H1 (cell line): Measurements from ENCODE around the gene NARS2. TPM values are rescaled to one million over a fixed set of nuclear protein-coding genes. Genes with fewer than 3 reads are reported as not detected.

Experiments
- CTCF ChIA-PET: fragments of 300-600 bp; sonication (Branson Sonifier 250); formaldehyde crosslinking; loops from one replicate; lab custom pipeline; 2021; ENCODE audit not compliant: partially characterized antibody; lab: Charles Lee
- POLR2A ChIA-PET: fragments of 300-600 bp; sonication (Branson Sonifier 250); formaldehyde crosslinking; loops from one replicate; lab custom pipeline; 2021; ENCODE audit warnings: inconsistent platforms; ENCODE audit not compliant: partially characterized antibody; lab: Charles Lee
- DNase-seq, 2 experiments: peaks; one replicate each; pipeline versions ENCODE4 v3.0.0 to v3.0.0-alpha.2; 2010 to 2022; ENCODE audit warnings: low spot score in 2 of 2, low read depth in 1 of 2, mixed read lengths in 1 of 2
- FAIRE-seq: peaks from 2 replicates; lab custom pipeline; 2011; peaks lifted over from hg19 to GRCh38; lab: Jason Lieb, UNC
- H2AFZ ChIP-seq: 2 replicates; pipeline ENCODE4 v1.8.1; 2012; ENCODE audit warnings: low read length, inconsistent platforms
- H2AK5ac ChIP-seq: 2 replicates; pipeline ENCODE4 v1.6.1; 2013; ENCODE audit warnings: low read depth, low read length
- H2BK120ac ChIP-seq: replicated peaks from 2 replicates; pipeline ENCODE3; 2013; ENCODE audit warnings: low read depth, low read length, inconsistent platforms
- H2BK12ac ChIP-seq: 2 replicates; pipeline ENCODE4 v1.6.1; 2013; ENCODE audit warnings: low read depth, low read length
- H2BK15ac ChIP-seq: 2 replicates; pipeline ENCODE4 v1.6.1; 2013; ENCODE audit warnings: low read length
- H2BK20ac ChIP-seq: 2 replicates; pipeline ENCODE4 v1.6.1; 2013; ENCODE audit warnings: low read length
- H2BK5ac ChIP-seq: 2 replicates; pipeline ENCODE4 v1.6.1; 2013; ENCODE audit warnings: low read depth, low read length
- H3K14ac ChIP-seq: 2 replicates; pipeline ENCODE4 v1.6.1; 2013; ENCODE audit warnings: inconsistent platforms; ENCODE audit not compliant: insufficient read length
- H3K18ac ChIP-seq: 2 replicates; pipeline ENCODE4 v1.6.1; 2013; ENCODE audit warnings: low read length; ENCODE audit errors: extremely low read depth
- H3K23ac ChIP-seq: 2 replicates; pipeline ENCODE4 v1.6.1; 2013; ENCODE audit warnings: inconsistent platforms; ENCODE audit not compliant: insufficient read length
- H3K23me2 ChIP-seq: 2 replicates; pipeline ENCODE4 v1.6.1; 2013; ENCODE audit warnings: low read depth, low read length
- H3K27ac ChIP-seq: 2 replicates; pipeline ENCODE4 v1.6.1; 2011; ENCODE audit warnings: low read depth, low read length, inconsistent platforms
- H3K27me3 ChIP-seq, 4 experiments: replicated peaks in 1 of 4; 1 replicate in 1 of 4; 2 replicates in 3 of 4; pipeline versions ENCODE4 v1.6.1 to v1.8.1; 2011 to 2013; ENCODE audit warnings: low read length in 3 of 4, mild to moderate bottlenecking in 3 of 4, inconsistent platforms in 2 of 4, mixed read lengths in 2 of 4, moderate library complexity in 1 of 4; ENCODE audit not compliant: control insufficient read depth in 3 of 4, insufficient read depth in 3 of 4; ENCODE audit errors: extremely low read depth in 1 of 4
- H3K36me3 ChIP-seq, 4 experiments: 2 replicates each; pipeline versions ENCODE4 v1.6.1 to v1.8.1; 2011 to 2013; ENCODE audit warnings: mild to moderate bottlenecking in 4 of 4, low read length in 3 of 4, moderate library complexity in 2 of 4, control low read depth in 1 of 4, inconsistent platforms in 1 of 4; ENCODE audit not compliant: insufficient read depth in 4 of 4, control insufficient read depth in 2 of 4
- H3K4ac ChIP-seq: replicated peaks from 2 replicates; pipeline ENCODE3; 2013; ENCODE audit warnings: low read length, low read depth, mixed read lengths, inconsistent platforms; ENCODE audit not compliant: insufficient read length
- H3K4me1 ChIP-seq, 4 experiments: replicated peaks in 1 of 4; 1 replicate in 1 of 4; 2 replicates in 3 of 4; pipeline versions ENCODE4 v1.6.1 to v1.8.1; 2011 to 2013; ENCODE audit warnings: low read length in 3 of 4, inconsistent platforms in 2 of 4, mixed read lengths in 1 of 4; ENCODE audit not compliant: insufficient read depth in 4 of 4, control insufficient read depth in 3 of 4
- H3K4me2 ChIP-seq, 2 experiments: 2 replicates each; pipeline versions ENCODE4 v1.6.1 to v1.8.1; 2011 to 2013; ENCODE audit warnings: low read depth in 2 of 2, low read length in 2 of 2, control low read depth in 1 of 2, inconsistent platforms in 1 of 2, mild to moderate bottlenecking in 1 of 2; ENCODE audit not compliant: insufficient read depth in 1 of 2
- H3K4me3 ChIP-seq, 4 experiments: fragments of 200-600, 300-600 bp in 1 of 4; sonication (generic), shearing (Covaris generic), sonication (Bioruptor Twin) in 1 of 4; 2 replicates each; pipeline versions ENCODE4 v1.5.1 to v1.8.1; 2011 to 2016; ENCODE audit warnings: low read length in 4 of 4, low read depth in 3 of 4, control low read depth in 2 of 4, inconsistent platforms in 2 of 4, mild to moderate bottlenecking in 2 of 4, mixed read lengths in 1 of 4, moderate library complexity in 1 of 4; ENCODE audit not compliant: insufficient read depth in 2 of 4; ENCODE audit errors: extremely low read depth in 1 of 4
- H3K56ac ChIP-seq: replicated peaks from 2 replicates; pipeline ENCODE3; 2013; ENCODE audit warnings: low read depth, mild to moderate bottlenecking, mixed read lengths, low read length, inconsistent platforms; ENCODE audit not compliant: insufficient read length
- H3K79me1 ChIP-seq: 2 replicates; pipeline ENCODE4 v1.6.1; 2013; ENCODE audit warnings: low read depth, low read length, control low read depth
- H3K79me2 ChIP-seq, 2 experiments: 2 replicates each; pipeline versions ENCODE4 v1.6.1 to v1.8.1; 2012 to 2013; ENCODE audit warnings: low read length in 2 of 2, mild to moderate bottlenecking in 2 of 2, inconsistent platforms in 1 of 2; ENCODE audit not compliant: insufficient read depth in 2 of 2, control insufficient read depth in 1 of 2
- H3K9ac ChIP-seq, 4 experiments: replicated peaks in 1 of 4; 1 replicate in 1 of 4; 2 replicates in 3 of 4; pipeline versions ENCODE4 v1.6.1 to v1.8.1; 2011 to 2013; ENCODE audit warnings: low read depth in 3 of 4, low read length in 3 of 4, control low read depth in 2 of 4, mild to moderate bottlenecking in 2 of 4, moderate library complexity in 2 of 4, inconsistent platforms in 1 of 4; ENCODE audit errors: extremely low read depth in 1 of 4
- H3K9me3 ChIP-seq, 2 experiments: 2 replicates each; pipeline versions ENCODE4 v1.6.1 to v1.8.1; 2012 to 2013; ENCODE audit warnings: mild to moderate bottlenecking in 2 of 2, moderate library complexity in 2 of 2, control low read depth in 1 of 2, inconsistent platforms in 1 of 2, low read depth in 1 of 2, low read length in 1 of 2, mixed read lengths in 1 of 2; ENCODE audit not compliant: insufficient read depth in 2 of 2
- H4K20me1 ChIP-seq, 2 experiments: replicated peaks in 1 of 2; 2 replicates each; pipeline versions ENCODE3 to v1.8.1; 2011 to 2013; ENCODE audit warnings: inconsistent platforms in 2 of 2, low read length in 2 of 2, mild to moderate bottlenecking in 1 of 2; ENCODE audit not compliant: insufficient read depth in 2 of 2, control insufficient read depth in 1 of 2
- H4K5ac ChIP-seq: 2 replicates; pipeline ENCODE4 v1.6.1; 2013; ENCODE audit warnings: low read length, low read depth, mixed read lengths, inconsistent platforms; ENCODE audit not compliant: insufficient read length
- H4K8ac ChIP-seq: 2 replicates; pipeline ENCODE4 v1.8.0; 2013; ENCODE audit warnings: mild to moderate bottlenecking, moderate library complexity, low read length, inconsistent platforms; ENCODE audit not compliant: insufficient read depth; ENCODE audit errors: extremely low read depth
- H4K91ac ChIP-seq: replicated peaks from 2 replicates; pipeline ENCODE3; 2013; ENCODE audit warnings: low read length, mixed read lengths, inconsistent platforms; ENCODE audit not compliant: insufficient read length
- BCL11A ChIP-seq, 2 experiments: IDR thresholded peaks; one replicate each; pipeline ENCODE4 v1.6.1; 2011; ENCODE audit warnings: low read depth in 2 of 2, low read length in 2 of 2, mild to moderate bottlenecking in 2 of 2
- CEBPB ChIP-seq: IDR thresholded peaks from 2 replicates; pipeline ENCODE4 v1.6.1; 2012; ENCODE audit warnings: low read depth, low read length
- EZH2 ChIP-seq: fragments of 200-600 bp; sonication (generic); IDR thresholded peaks from 2 replicates; pipeline ENCODE4 v1.7.1; 2012; ENCODE audit warnings: low read depth, mild to moderate bottlenecking, moderate library complexity, low read length, inconsistent platforms; ENCODE audit not compliant: severe bottlenecking
- HDAC2 ChIP-seq, 2 experiments: fragments of 300-600 bp in 1 of 2; sonication (generic) in 1 of 2; IDR thresholded peaks; 2 replicates each; pipeline ENCODE4 v1.6.1; 2011 to 2012; ENCODE audit warnings: low read depth in 2 of 2, low read length in 2 of 2, mild to moderate bottlenecking in 2 of 2, moderate library complexity in 2 of 2, borderline replicate concordance in 1 of 2, inconsistent platforms in 1 of 2
- PHF8 ChIP-seq: fragments of 200-600 bp; sonication (generic); conservative IDR thresholded peaks from 2 replicates; pipeline ENCODE4 v1.7.1; 2012; ENCODE audit warnings: low read depth, mild to moderate bottlenecking, inconsistent platforms, low read length, moderate library complexity
- POU5F1 ChIP-seq: IDR thresholded peaks from 2 replicates; pipeline ENCODE4 v1.6.1; 2011; ENCODE audit warnings: low read depth, mild to moderate bottlenecking, low read length, moderate library complexity
- RAD21 ChIP-seq, 2 experiments: IDR thresholded peaks in 1 of 2; conservative IDR thresholded peaks in 1 of 2; 2 replicates each; pipeline ENCODE4 v1.6.1; 2011; ENCODE audit warnings: low read depth in 2 of 2, low read length in 2 of 2, improper control_type of control experiment in 1 of 2, inconsistent platforms in 1 of 2, mild to moderate bottlenecking in 1 of 2, moderate library complexity in 1 of 2
- RXRA ChIP-seq: IDR thresholded peaks from 2 replicates; pipeline ENCODE4 v1.6.1; 2011; ENCODE audit warnings: low read depth, mild to moderate bottlenecking, low read length, moderate library complexity; ENCODE audit not compliant: insufficient read depth
- SP2 ChIP-seq: IDR thresholded peaks from 2 replicates; pipeline ENCODE4 v1.6.1; 2012; ENCODE audit warnings: mild to moderate bottlenecking, low read length, inconsistent platforms
- YY1 ChIP-seq: IDR thresholded peaks from 2 replicates; pipeline ENCODE4 v1.6.1; 2011; ENCODE audit warnings: low read depth, mild to moderate bottlenecking, low read length
- WGBS, 2 experiments: shearing (Covaris generic) in 1 of 2; methylation state at CpG; one replicate each; pipeline versions ENCODE4 v1.1.6 to v1.1.7; 2013 to 2015; ENCODE audit warnings: low lambda C conversion rate in 2 of 2, mixed read lengths in 2 of 2, inconsistent platforms in 1 of 2, low coverage in 1 of 2, missing lambda C conversion rate in 1 of 2; ENCODE audit not compliant: insufficient replicate concordance in 2 of 2, insufficient coverage in 1 of 2, insufficient read length in 1 of 2; ENCODE audit errors: extremely low coverage in 1 of 2, missing lambda C conversion rate in 1 of 2; 5-methylcytosine and 5-hydroxymethylcytosine counted together
- polyA plus RNA-seq, 7 experiments: library from polyadenylated mRNA; depleted of rRNA in 3 of 7; stranded (reverse) in 5 of 7; unstranded in 2 of 7; fragments of >200 nt in 5 of 7; fragments of 200-250 nt in 2 of 7; gene quantifications; 1 replicate in 5 of 7; 2 replicates in 1 of 7; 4 replicates in 1 of 7; pipeline versions ENCODE4 v1.2.1 to v1.2.3, GENCODE V29; 2011 to 2013; ENCODE audit warnings: missing spikeins in 2 of 7, mixed read lengths in 2 of 7
- total RNA-seq: library from RNA; stranded (reverse); fragmentation: NEBNext Ultra II Directional; extraction: Animal tissue kit (Norgen Biotek cat#: 25700); gene quantifications from 2 replicates; pipeline ENCODE4 v1.2.1, GENCODE V29; 2021
- TF ChIP-seq, protein P1 (sequence below), 3 experiments: IDR thresholded peaks; 1 replicate in 2 of 3; 2 replicates in 1 of 3; pipeline versions ENCODE4 v1.5.1 to v1.6.1; 2011; ENCODE audit warnings: low read length in 3 of 3, mild to moderate bottlenecking in 3 of 3, inconsistent platforms in 2 of 3, low read depth in 1 of 3, moderate library complexity in 1 of 3; ENCODE audit not compliant: insufficient read depth in 1 of 3; ENCODE audit errors: control extremely low read depth in 1 of 3

Gene NARS2
- total and polyA plus RNA-seq, 2 of the 8 experiments (the other 6 are each of a cell fraction or from before 2014, with no cell fraction given) = 26.2 to 51.6 TPM

DNA sequence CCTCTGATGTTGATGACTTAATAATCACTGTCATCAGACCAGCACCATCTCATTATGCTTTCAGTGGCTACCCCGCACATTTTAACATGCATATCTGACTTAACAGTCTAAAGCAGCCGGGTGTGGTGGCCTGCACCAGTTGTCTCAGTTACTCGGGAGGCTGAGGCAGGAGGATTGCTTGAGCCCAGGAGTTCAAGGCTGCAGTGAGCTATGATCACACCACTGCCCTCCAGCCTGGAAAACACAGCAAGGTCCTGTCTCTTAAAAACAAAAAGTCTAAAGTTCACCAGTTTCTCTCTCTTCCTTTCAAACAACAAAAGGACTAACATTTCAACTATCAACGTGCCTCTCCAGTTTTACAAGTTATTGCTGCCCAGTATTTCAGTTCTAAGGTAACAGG is 101.8 kb downstream of the NARS2 start:
- no peak overlapping the region for H3K27ac ChIP-seq
- H2AK5ac ChIP-seq = no peak overlapping the region
- H3K9ac ChIP-seq = no peak overlapping the region
- no peak overlapping the region for H3K56ac ChIP-seq
- no peak overlapping the region for H3K18ac ChIP-seq
- WGBS, 2 experiments = 94% methylated on average over 4 of the region's 4 CpGs; no CpG with 5 or more reads in 1 of the 2 experiments
- no peak overlapping the region for H3K4ac ChIP-seq
- ChIA-PET POLR2A (interaction anchor here (1.0 kb wide), 1 partner anchor 10 kb away, joined by 3 read pairs; no protein-coding TSS in a partner anchor), CTCF (interaction anchor here (1.8 kb wide), 1 partner anchor 10 kb away, joined by 5 read pairs; no protein-coding TSS in a partner anchor)
- H3K9me3 ChIP-seq = no peaks in the 10 kb centered on the region
- no peak for DNase-seq
- H3K79me1 ChIP-seq = no peaks in the 10 kb centered on the region
- no peak overlapping the region for H4K91ac ChIP-seq
- no peaks in the 10 kb centered on the region for H3K79me2 ChIP-seq
- H3K23me2 ChIP-seq = no peaks in the 10 kb centered on the region
- no peak overlapping the region for H2BK120ac ChIP-seq
- no peak overlapping the region for H2AFZ ChIP-seq
- H3K4me1 ChIP-seq = no peaks in the 10 kb centered on the region
- H3K14ac ChIP-seq = no peak overlapping the region
- no peak overlapping the region for H4K8ac ChIP-seq
- H3K23ac ChIP-seq = no peak overlapping the region
- no peak overlapping the region for H4K5ac ChIP-seq
- H3K4me3 ChIP-seq = no peak overlapping the region
- H3K27me3 ChIP-seq = no peaks in the 10 kb centered on the region
- H3K4me2 ChIP-seq = no peak overlapping the region
- H2BK5ac ChIP-seq = no peak overlapping the region
- H2BK12ac ChIP-seq = no peak overlapping the region
- FAIRE-seq = no peak
- no peak overlapping the region for H2BK20ac ChIP-seq
- H2BK15ac ChIP-seq = no peak overlapping the region
- H3K36me3 ChIP-seq = peaks cover under 1 to 3% (median 2%) of the 10 kb centered on the region in 4 experiments; a peak in 4 of 8 replicates
- no peaks in the 10 kb centered on the region for H4K20me1 ChIP-seq
- no peak for TF ChIP-seq YY1
- TF ChIP-seq HDAC2 (IDR thresholded peaks at IDR 0.05; ENCODE audit: borderline replicate concordance in 1 of 2, low read depth in 2 of 2, low read length in 2 of 2) = no peak
- no peak for TF ChIP-seq POU5F1
- TF ChIP-seq PHF8 = no peak
- TF ChIP-seq RXRA = no peak
- TF ChIP-seq BCL11A (IDR thresholded peaks at IDR 0.05; ENCODE audit: low read depth in 2 of 2, low read length in 2 of 2) = no peak
- TF ChIP-seq SP2 = no peak
- TF ChIP-seq EZH2 = no peak
- no peak for TF ChIP-seq RAD21 (IDR thresholded peaks at IDR 0.05 in 1 of 2, conservative IDR thresholded peaks at IDR 0.05 in 1 of 2; ENCODE audit: low read depth in 2 of 2, low read length in 2 of 2)
- no peak for TF ChIP-seq CEBPB
- TF ChIP-seq, protein P1, sequence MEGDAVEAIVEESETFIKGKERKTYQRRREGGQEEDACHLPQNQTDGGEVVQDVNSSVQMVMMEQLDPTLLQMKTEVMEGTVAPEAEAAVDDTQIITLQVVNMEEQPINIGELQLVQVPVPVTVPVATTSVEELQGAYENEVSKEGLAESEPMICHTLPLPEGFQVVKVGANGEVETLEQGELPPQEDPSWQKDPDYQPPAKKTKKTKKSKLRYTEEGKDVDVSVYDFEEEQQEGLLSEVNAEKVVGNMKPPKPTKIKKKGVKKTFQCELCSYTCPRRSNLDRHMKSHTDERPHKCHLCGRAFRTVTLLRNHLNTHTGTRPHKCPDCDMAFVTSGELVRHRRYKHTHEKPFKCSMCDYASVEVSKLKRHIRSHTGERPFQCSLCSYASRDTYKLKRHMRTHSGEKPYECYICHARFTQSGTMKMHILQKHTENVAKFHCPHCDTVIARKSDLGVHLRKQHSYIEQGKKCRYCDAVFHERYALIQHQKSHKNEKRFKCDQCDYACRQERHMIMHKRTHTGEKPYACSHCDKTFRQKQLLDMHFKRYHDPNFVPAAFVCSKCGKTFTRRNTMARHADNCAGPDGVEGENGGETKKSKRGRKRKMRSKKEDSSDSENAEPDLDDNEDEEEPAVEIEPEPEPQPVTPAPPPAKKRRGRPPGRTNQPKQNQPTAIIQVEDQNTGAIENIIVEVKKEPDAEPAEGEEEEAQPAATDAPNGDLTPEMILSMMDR (IDR thresholded peaks at IDR 0.05; ENCODE audit: control extremely low read depth in 1 of 3, insufficient read depth in 1 of 3, low read depth in 1 of 3, low read length in 3 of 3) = no peak
